ENCODE measurements around the gene MCEE.
"Not testable (repeated sequence)": the region's sequence is repeated elsewhere in the genome, so short reads cannot be mapped to it uniquely, and the experiment has no call there.

- TF ChIP-seq POLR2A, EP300 (IDR thresholded peaks at IDR 0.05): not testable (repeated sequence)
- TF ChIP-seq, protein P1, sequence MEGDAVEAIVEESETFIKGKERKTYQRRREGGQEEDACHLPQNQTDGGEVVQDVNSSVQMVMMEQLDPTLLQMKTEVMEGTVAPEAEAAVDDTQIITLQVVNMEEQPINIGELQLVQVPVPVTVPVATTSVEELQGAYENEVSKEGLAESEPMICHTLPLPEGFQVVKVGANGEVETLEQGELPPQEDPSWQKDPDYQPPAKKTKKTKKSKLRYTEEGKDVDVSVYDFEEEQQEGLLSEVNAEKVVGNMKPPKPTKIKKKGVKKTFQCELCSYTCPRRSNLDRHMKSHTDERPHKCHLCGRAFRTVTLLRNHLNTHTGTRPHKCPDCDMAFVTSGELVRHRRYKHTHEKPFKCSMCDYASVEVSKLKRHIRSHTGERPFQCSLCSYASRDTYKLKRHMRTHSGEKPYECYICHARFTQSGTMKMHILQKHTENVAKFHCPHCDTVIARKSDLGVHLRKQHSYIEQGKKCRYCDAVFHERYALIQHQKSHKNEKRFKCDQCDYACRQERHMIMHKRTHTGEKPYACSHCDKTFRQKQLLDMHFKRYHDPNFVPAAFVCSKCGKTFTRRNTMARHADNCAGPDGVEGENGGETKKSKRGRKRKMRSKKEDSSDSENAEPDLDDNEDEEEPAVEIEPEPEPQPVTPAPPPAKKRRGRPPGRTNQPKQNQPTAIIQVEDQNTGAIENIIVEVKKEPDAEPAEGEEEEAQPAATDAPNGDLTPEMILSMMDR (IDR thresholded peaks at IDR 0.05): not testable (repeated sequence)
Measured at GRCh38 chr2:71091808-71092207, 38.2 kb downstream of the MCEE start.

Data from ovary (tissue), 3 donors.